ENCODE results near the gene PIBF1. TPM values are rescaled to one million over a fixed set of nuclear protein-coding genes. Genes with fewer than 3 reads are reported as not detected.

Gene PIBF1
- total and polyA plus RNA-seq, 2 of the 4 experiments (the other 2 are of a cell fraction): 5.1 to 13.3 TPM

DNA sequence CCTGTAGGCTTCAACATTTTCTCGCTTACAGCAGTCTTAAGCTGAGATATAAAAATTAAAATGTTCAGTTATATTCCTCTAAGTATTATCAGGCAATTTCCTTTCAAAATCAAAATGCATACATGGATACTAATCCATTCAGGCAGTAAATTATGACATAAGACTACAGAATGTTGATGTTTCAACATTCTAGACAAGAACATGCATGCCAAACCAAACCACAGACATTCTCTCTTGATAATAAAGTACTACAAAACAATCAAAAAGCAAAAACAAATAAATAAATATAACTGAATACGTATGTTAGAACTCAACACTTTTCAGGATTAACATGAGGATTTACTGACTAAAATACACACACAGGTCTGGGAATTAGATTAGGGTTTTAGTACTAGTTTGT, 7.9 kb upstream of the PIBF1 start:
- peaks cover 44% of the 10 kb centered on the region for H3K36me3 ChIP-seq (ENCODE audit: control insufficient read depth, insufficient read depth, low read length)
- H3K23ac ChIP-seq (ENCODE audit: low read depth, low read length): no peak overlapping the region
- no peak overlapping the region for H3K27ac ChIP-seq (ENCODE audit: insufficient read depth, low read length)
- in situ Hi-C loops (cut with MboI; ENCODE audit: low sequenced_read_pairs) (no loop called here), dilution Hi-C loops (cut with HindIII; ENCODE audit: low sequenced_read_pairs, unreplicated experiment) (no loop called here), intact Hi-C loops (cut with micrococcal nuclease) (loop anchor here (2.0 kb wide), 1 partner anchor 13 kb away; no protein-coding TSS in a partner anchor)
- H3K14ac ChIP-seq (replicated peaks; ENCODE audit: low read depth, low read length): no peak overlapping the region
- H2AK9ac ChIP-seq (replicated peaks; ENCODE audit: low read depth, low read length, poor library complexity): no peak overlapping the region
- no peak overlapping the region for H2BK20ac ChIP-seq (ENCODE audit: low read depth, low read length)
- H2BK5ac ChIP-seq (ENCODE audit: low read depth, low read length, poor library complexity, severe bottlenecking): no peak overlapping the region
- no peak overlapping the region for H4K8ac ChIP-seq (ENCODE audit: low read depth in 2 of 2, low read length in 2 of 2)
- BruUV-seq (replicated peaks): no TSS peak
- no peak overlapping the region for H4K5ac ChIP-seq (ENCODE audit: low read depth, low read length)
- ATAC-seq (ENCODE audit: low read depth) (no peak; the same call in 1 of the 2 replicates), DNase-seq (no peak)
- no peaks in the 10 kb centered on the region for H3K9me3 ChIP-seq (ENCODE audit: control insufficient read depth, insufficient read depth, low read length)
- ChIA-PET CTCF (no interaction called here), POLR2A (ENCODE audit: unreplicated experiment) (no interaction called here)
- no peaks in the 10 kb centered on the region for H3K27me3 ChIP-seq (ENCODE audit: control insufficient read depth, insufficient read depth, low read length)
- H2BK15ac ChIP-seq (ENCODE audit: low read depth, low read length): no peak overlapping the region
- H2AK5ac ChIP-seq (ENCODE audit: low read depth, low read length): no peak overlapping the region
- no peaks in the 10 kb centered on the region for H3K4me1 ChIP-seq (ENCODE audit: control insufficient read depth, insufficient read depth, low read length)
- H3K56ac ChIP-seq (ENCODE audit: extremely low read depth, insufficient read depth, low read length): no peak overlapping the region
- no peak overlapping the region for H3K4me3 ChIP-seq (ENCODE audit: insufficient read depth, low read depth, low read length)
- H3K18ac ChIP-seq (ENCODE audit: low read depth, low read length): no peak overlapping the region
- H3K4ac ChIP-seq (ENCODE audit: low read depth, low read length): no peak overlapping the region
- H2BK120ac ChIP-seq (ENCODE audit: low read depth, low read length): no peak overlapping the region
- H3K9me1 ChIP-seq (ENCODE audit: insufficient read depth, low read length): peaks cover 1% of the 10 kb centered on the region; the same call in 1 of the 2 replicates
- H4K20me1 ChIP-seq (ENCODE audit: insufficient read depth, low read length): 0 out of 2 replicates have a peak, but pooled peaks cover 2% of the 10 kb centered on the region
- H3K79me1 ChIP-seq (ENCODE audit: low read depth in 1 of 2, low read length in 2 of 2): peaks cover 6 to 13% of the 10 kb centered on the region in 2 experiments
- H3K4me2 ChIP-seq (ENCODE audit: low read depth, low read length): no peak overlapping the region
- H4K91ac ChIP-seq (ENCODE audit: insufficient read depth, low read depth, low read length): no peak overlapping the region
- no peak overlapping the region for H3K9ac ChIP-seq (ENCODE audit: low read depth, low read length)
- H2AFZ ChIP-seq (replicated peaks; ENCODE audit: low read length, poor library complexity): no peak overlapping the region
- TF ChIP-seq POLR2A (IDR thresholded peaks at IDR 0.05; ENCODE audit: low read depth, low read length) (no peak), CEBPB (IDR thresholded peaks at IDR 0.05; ENCODE audit: low read depth, low read length) (no peak), MAZ (IDR thresholded peaks at IDR 0.05; ENCODE audit: borderline replicate concordance, low read depth, low read length) (no peak), RAD21 (IDR thresholded peaks at IDR 0.05; ENCODE audit: low read length) (no peak)
- WGBS, 2 experiments (ENCODE audit: extremely low coverage in 2 of 2, insufficient read length in 1 of 2): no CpG with 5 or more reads among the region's 2 CpGs

Data from IMR-90 (cell line).